H1 (cell line): ENCODE data around the gene WASF1. TPM values are rescaled to one million over a fixed set of nuclear protein-coding genes. Genes with fewer than 3 reads are reported as not detected.

ENCODE experiments used
- CHD1 ChIP-seq: IDR thresholded peaks from 2 replicates; pipeline ENCODE4 v1.6.1; 2012; ENCODE audit warnings: low read depth, low read length, improper control_type of control experiment
- RAD21 ChIP-seq, 2 experiments: IDR thresholded peaks in 1 of 2; conservative IDR thresholded peaks in 1 of 2; 2 replicates each; pipeline ENCODE4 v1.6.1; 2011; ENCODE audit warnings: low read depth in 2 of 2, low read length in 2 of 2, improper control_type of control experiment in 1 of 2, inconsistent platforms in 1 of 2, mild to moderate bottlenecking in 1 of 2, moderate library complexity in 1 of 2
- USF2 ChIP-seq: IDR thresholded peaks from 2 replicates; pipeline ENCODE4 v1.6.1; 2011; ENCODE audit warnings: low read length, improper control_type of control experiment
- polyA plus RNA-seq, 7 experiments: library from polyadenylated mRNA; depleted of rRNA in 3 of 7; stranded (reverse) in 5 of 7; unstranded in 2 of 7; fragments of >200 nt in 5 of 7; fragments of 200-250 nt in 2 of 7; gene quantifications; 1 replicate in 5 of 7; 2 replicates in 1 of 7; 4 replicates in 1 of 7; pipeline versions ENCODE4 v1.2.1 to v1.2.3, GENCODE V29; 2011 to 2013; ENCODE audit warnings: missing spikeins in 2 of 7, mixed read lengths in 2 of 7
- total RNA-seq: library from RNA; stranded (reverse); fragmentation: NEBNext Ultra II Directional; extraction: Animal tissue kit (Norgen Biotek cat#: 25700); gene quantifications from 2 replicates; pipeline ENCODE4 v1.2.1, GENCODE V29; 2021

Gene WASF1
- total and polyA plus RNA-seq, 2 of the 8 experiments (the other 6 are each of a cell fraction or from before 2014, with no cell fraction given) = 37.6 to 39.9 TPM

- TF ChIP-seq USF2 = no peak
- TF ChIP-seq CHD1 = peak; percentile 81; the same call in 1 of the 2 replicates
- TF ChIP-seq RAD21 (IDR thresholded peaks at IDR 0.05 in 1 of 2, conservative IDR thresholded peaks at IDR 0.05 in 1 of 2; ENCODE audit: low read depth in 2 of 2, low read length in 2 of 2) = no peak
Measured at GRCh38 chr6:110179406-110180227, at the start of gene WASF1 (continued).
